GM18858 (cell line): Measurements from ENCODE around the gene CABP7.

Source experiments
- ATAC-seq: cut with Tn5 transposase; IDR thresholded peaks from one replicate; pipeline ENCODE4 v1.9.1; 2021; ENCODE audit not compliant: unreplicated experiment

Gene CABP7

GRCh38 chr22:29769723-29770321 lies 50.0 kb downstream of the CABP7 start:
- ATAC-seq, result no peak

DNA sequence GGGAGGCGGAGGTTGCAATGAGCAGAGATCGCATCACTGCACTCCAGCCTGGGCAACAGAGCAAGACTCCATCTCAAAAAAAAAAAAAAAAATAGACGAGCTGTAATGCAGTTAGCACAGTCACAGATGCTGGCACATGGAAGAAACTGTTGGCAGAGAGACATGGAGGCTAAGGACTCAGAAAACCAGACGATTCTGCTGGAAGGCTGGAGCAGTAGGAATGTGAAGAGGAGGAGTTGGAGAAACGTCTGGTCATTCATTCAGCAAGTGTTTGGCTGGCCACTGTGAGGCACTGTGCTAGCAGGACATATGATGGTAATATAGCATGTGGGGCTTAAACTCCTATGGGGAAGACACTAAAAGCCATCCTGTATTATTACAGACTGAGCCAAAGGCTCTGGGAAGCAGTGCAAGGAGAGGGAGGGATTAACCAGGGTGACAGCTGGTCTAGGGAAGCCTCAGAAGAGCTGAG lies 52.4 kb downstream of the CABP7 start:
- ATAC-seq, result no peak

DNA sequence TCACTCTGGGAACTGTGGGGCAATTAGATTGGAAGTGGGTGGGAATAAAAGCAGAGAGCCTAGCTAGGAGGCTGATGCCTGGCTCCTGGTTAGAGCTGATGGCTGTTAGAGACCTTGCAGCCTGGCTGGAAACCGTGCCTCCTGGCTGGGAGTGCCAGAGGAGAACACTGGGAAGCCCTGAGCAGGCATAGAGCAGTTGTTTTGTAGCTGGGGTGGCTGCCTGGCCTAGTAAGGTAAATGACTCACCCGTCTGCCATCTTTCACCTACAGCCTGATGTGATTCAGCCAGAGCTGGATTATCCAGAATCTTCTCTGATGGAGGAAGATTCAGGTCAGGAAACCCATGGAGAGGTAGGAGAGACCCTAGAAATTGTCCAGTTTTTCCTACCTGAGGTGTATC lies 53.4 kb downstream of the CABP7 start:
- ATAC-seq, result no peak

DNA sequence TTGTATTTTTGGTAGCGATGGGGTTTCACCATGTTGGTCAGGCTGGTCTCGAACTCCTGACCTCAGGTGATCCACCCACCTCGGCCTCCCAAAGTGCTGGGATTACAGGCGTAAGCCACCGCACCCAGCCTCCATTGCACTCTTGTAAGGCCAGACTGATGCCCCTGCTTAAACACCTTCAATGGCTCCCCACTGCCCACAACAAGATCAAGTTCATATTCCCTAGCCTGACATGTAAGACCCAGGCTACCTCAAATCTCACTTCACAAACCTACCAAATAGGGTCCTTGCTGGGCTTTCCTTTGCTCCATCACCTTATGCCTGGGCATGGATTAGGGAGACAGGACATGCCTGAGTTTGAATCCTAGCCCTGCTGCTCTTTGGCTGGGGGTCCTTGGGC lies 60.4 kb downstream of the CABP7 start:
- no peak for ATAC-seq

DNA sequence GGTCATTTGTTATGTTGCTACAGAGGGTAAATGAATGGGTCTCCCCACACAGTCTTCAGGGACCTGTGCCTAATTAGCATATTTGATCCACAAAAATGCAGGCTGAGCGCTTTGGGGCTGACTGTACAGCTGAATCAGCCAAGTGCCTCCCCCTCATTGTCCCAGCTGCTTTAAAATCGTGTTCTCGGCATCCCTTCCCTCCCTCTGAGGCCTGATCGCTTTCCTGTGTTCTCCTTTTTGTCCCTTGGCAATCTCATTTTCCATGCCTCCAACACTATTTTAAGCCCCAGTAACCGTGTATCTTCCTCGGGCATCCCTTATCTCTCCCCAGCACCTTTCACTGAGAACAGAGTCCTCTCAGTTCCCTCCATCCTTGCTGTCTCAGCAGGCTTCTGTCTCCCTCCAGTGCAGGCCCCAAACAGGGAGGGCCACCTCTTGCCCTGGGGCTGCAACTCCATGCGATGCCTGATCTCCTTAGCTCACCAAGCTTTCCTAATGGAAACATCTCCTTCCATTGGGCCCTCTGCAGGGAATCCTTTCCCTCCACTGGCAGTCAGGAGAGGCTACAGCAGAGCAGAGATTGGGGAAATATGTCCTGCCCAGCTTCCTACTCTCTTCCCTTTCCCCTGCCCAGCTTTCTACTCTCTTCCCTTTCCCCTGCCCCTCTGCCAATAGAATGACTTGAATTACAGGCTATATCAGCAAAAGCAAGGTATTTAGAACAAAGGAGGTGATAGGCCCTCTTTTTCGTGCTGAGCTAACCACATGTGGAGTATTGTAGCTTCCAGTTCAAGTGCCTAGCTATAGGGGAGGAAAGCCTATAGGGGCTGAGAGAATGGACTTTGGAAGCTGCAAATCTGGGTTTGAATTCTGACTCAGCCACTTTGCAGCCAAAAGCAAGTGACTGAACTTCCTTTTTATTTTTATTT lies 61.2 kb downstream of the CABP7 start:
- no peak for ATAC-seq
